Muscle of back (tissue), 13 donors: ENCODE results near the gene ICAM4. TPM values are rescaled to one million over a fixed set of nuclear protein-coding genes. Genes with fewer than 3 reads are reported as not detected.
A peak's percentile ranks its signal among the peaks of the same experiment; 100 is the strongest.
"Not testable (repeated sequence)": the region's sequence is repeated elsewhere in the genome, so short reads cannot be mapped to it uniquely, and the experiment has no call there.

ENCODE experiments used
- DNase-seq, 3 donors: peaks; one replicate each; pipeline versions ENCODE4 v3.0.0 to v3.0.0-alpha.2; 2013
- long read RNA-seq, 9 donors: transcript quantifications; one replicate each; lab custom pipeline, GENCODE V29; 2026
- polyA plus RNA-seq, 10 donors: library from polyadenylated mRNA; unstranded; fragments of 120-200 nt; gene quantifications; one replicate each; pipeline ENCODE4 v1.2.1, GENCODE V29; 2013; ENCODE audit not compliant: insufficient read length in 10 of 10

Gene ICAM4
- polyA plus RNA-seq, result under 1 TPM; 0.21 to 0.82 (median 0.36) TPM
- long read RNA-seq, donor 1, result 0 reads
- long read RNA-seq, donor 2, partial matches to known transcripts, result 0 of 1 reads
- long read RNA-seq, donor 2, other reads (novel, unspliced or antisense), result 0 of 1 reads
- long read RNA-seq, donor 3, result 0 reads
- long read RNA-seq, donor 4, result 0 reads
- long read RNA-seq, donor 5, partial matches to known transcripts, result 0 of 1 reads
- long read RNA-seq, donor 5, other reads (novel, unspliced or antisense), result 0 of 1 reads
- long read RNA-seq, donor 6, result 0 reads
- long read RNA-seq, donor 7, result 0 reads
- long read RNA-seq, donor 8, result 0 reads
- long read RNA-seq, donor 9, result 0 reads

GRCh38 chr19:10286803-10287737, at the start of gene ICAM4:
TSS of gene ICAM4 (plus strand) at chr19:10286955. CDS start at chr19:10287013, 58 bp downstream.
- DNase-seq, result peak in 1 of 3 donors; percentile 65

GRCh38 chr19:10237702-10238101, 49.1 kb upstream of the ICAM4 start:
- no peak for DNase-seq

GRCh38 chr19:10238172-10238783, 48.5 kb upstream of the ICAM4 start:
- peak; percentile 89 to 97 (median 94) for DNase-seq

GRCh38 chr19:10241826-10242449, 44.8 kb upstream of the ICAM4 start:
- DNase-seq, result not testable (repeated sequence)

GRCh38 chr19:10243606-10244005, 43.1 kb upstream of the ICAM4 start:
- no peak for DNase-seq

- DNase-seq, result no peak
Observed at GRCh38 chr19:10245189-10245939, 41.4 kb upstream of the ICAM4 start.

- DNase-seq, result no peak
Observed at GRCh38 chr19:10246511-10246910, 40.2 kb upstream of the ICAM4 start.

GRCh38 chr19:10251792-10252694, 34.7 kb upstream of the ICAM4 start, which contains the start of gene MRPL4:
TSS of gene MRPL4 (plus strand) at chr19:10252214. CDS start at chr19:10252254, 40 bp downstream.
- peak; percentile 98 to 100 (median 99) for DNase-seq

- no peak for DNase-seq
Observed at GRCh38 chr19:10252707-10253106, 34.0 kb upstream of the ICAM4 start.

- no peak for DNase-seq
Observed at GRCh38 chr19:10254244-10254643, 32.5 kb upstream of the ICAM4 start.

- DNase-seq, result no peak
Observed at GRCh38 chr19:10255358-10255757, 31.4 kb upstream of the ICAM4 start.

- no peak for DNase-seq
Observed at GRCh38 chr19:10256551-10256950, 30.2 kb upstream of the ICAM4 start.

- DNase-seq, result no peak
Observed at GRCh38 chr19:10256970-10257615, 29.7 kb upstream of the ICAM4 start.

- no peak for DNase-seq
Observed at GRCh38 chr19:10258080-10258710, 28.6 kb upstream of the ICAM4 start.

- DNase-seq, result peak; percentile 67 to 85 (median 81)
Observed at GRCh38 chr19:10259162-10259905, 27.4 kb upstream of the ICAM4 start.

- DNase-seq, result no peak
Observed at GRCh38 chr19:10260141-10260584, 26.6 kb upstream of the ICAM4 start.

GRCh38 chr19:10262771-10263170, 24.0 kb upstream of the ICAM4 start:
- DNase-seq, result no peak

GRCh38 chr19:10266706-10267105, 20.0 kb upstream of the ICAM4 start:
- DNase-seq, result no peak
